ENCODE results near the gene MOV10.

MOV10 gene

GRCh38 chr1:112694363-112694929 lies 20.0 kb downstream of the MOV10 start:
- no peaks in the 10 kb centered on the region for H4K20me1 ChIP-seq (ENCODE audit: insufficient read depth, low read length)
- no peak for TF ChIP-seq EZH2 (optimal IDR thresholded peaks at IDR 0.05; ENCODE audit: low read depth, low read length)
- no peak for TF ChIP-seq CTCF (IDR thresholded peaks at IDR 0.05; ENCODE audit: low read length)
- no peak for TF ChIP-seq EZH2phosphoT487 (IDR thresholded peaks at IDR 0.05; ENCODE audit: low read length)
- no peak overlapping the region for H2AFZ ChIP-seq (ENCODE audit: low read length)
- H3K79me2 ChIP-seq (ENCODE audit: low read length): no peaks in the 10 kb centered on the region
- H3K4me2 ChIP-seq (ENCODE audit: low read depth, low read length): no peak overlapping the region
- H3K9me2 ChIP-seq (replicated peaks; ENCODE audit: insufficient read depth, low read length): no peaks in the 10 kb centered on the region
- H3K27me3 ChIP-seq (replicated peaks; ENCODE audit: insufficient read depth, low read length): no peaks in the 10 kb centered on the region
- no peaks in the 10 kb centered on the region for H3K4me1 ChIP-seq (ENCODE audit: low read length)
- no peaks in the 10 kb centered on the region for H3F3A ChIP-seq (ENCODE audit: insufficient read depth, low read length)
- H3K4me3 ChIP-seq (ENCODE audit: low read length): no peak overlapping the region
- H3K27ac ChIP-seq (ENCODE audit: low read length): no peak overlapping the region
- H3K9ac ChIP-seq (ENCODE audit: low read length): no peak overlapping the region
- no peaks in the 10 kb centered on the region for H3K9me3 ChIP-seq (replicated peaks; ENCODE audit: insufficient read depth, low read length)
- H3K36me3 ChIP-seq (replicated peaks; ENCODE audit: insufficient read depth, low read length): no peaks in the 10 kb centered on the region
- DNase-seq: no peak

GRCh38 chr1:112695276-112695675 lies 20.8 kb downstream of the MOV10 start:
- H3K4me2 ChIP-seq (ENCODE audit: low read depth, low read length): no peak overlapping the region
- H3K9ac ChIP-seq (ENCODE audit: low read length): no peak overlapping the region
- H3K9me2 ChIP-seq (replicated peaks; ENCODE audit: insufficient read depth, low read length): no peaks in the 10 kb centered on the region
- no peaks in the 10 kb centered on the region for H3F3A ChIP-seq (ENCODE audit: insufficient read depth, low read length)
- no peak for TF ChIP-seq EZH2phosphoT487 (IDR thresholded peaks at IDR 0.05; ENCODE audit: low read length)
- no peak for TF ChIP-seq EZH2 (optimal IDR thresholded peaks at IDR 0.05; ENCODE audit: low read depth, low read length)
- TF ChIP-seq CTCF (IDR thresholded peaks at IDR 0.05; ENCODE audit: low read length): no peak
- H2AFZ ChIP-seq (ENCODE audit: low read length): no peak overlapping the region
- H3K4me1 ChIP-seq (ENCODE audit: low read length): peaks cover 2% of the 10 kb centered on the region
- H4K20me1 ChIP-seq (ENCODE audit: insufficient read depth, low read length): no peaks in the 10 kb centered on the region
- DNase-seq: no peak
- H3K27me3 ChIP-seq (replicated peaks; ENCODE audit: insufficient read depth, low read length): no peaks in the 10 kb centered on the region
- H3K36me3 ChIP-seq (replicated peaks; ENCODE audit: insufficient read depth, low read length): no peaks in the 10 kb centered on the region
- H3K79me2 ChIP-seq (ENCODE audit: low read length): no peaks in the 10 kb centered on the region
- H3K9me3 ChIP-seq (replicated peaks; ENCODE audit: insufficient read depth, low read length): no peaks in the 10 kb centered on the region
- no peak overlapping the region for H3K4me3 ChIP-seq (ENCODE audit: low read length)
- no peak overlapping the region for H3K27ac ChIP-seq (ENCODE audit: low read length)

- Histone ChIP-seq H3K27ac (ENCODE audit: low read length) (no peak overlapping the region), H3K27me3 (replicated peaks; ENCODE audit: insufficient read depth, low read length) (no peaks in the 10 kb centered on the region), H2AFZ (ENCODE audit: low read length) (no peak overlapping the region), H3K4me2 (ENCODE audit: low read depth, low read length) (no peak overlapping the region), H3K79me2 (ENCODE audit: low read length) (no peaks in the 10 kb centered on the region), H3K4me1 (ENCODE audit: low read length) (peaks cover 13% of the 10 kb centered on the region), H3K9me3 (replicated peaks; ENCODE audit: insufficient read depth, low read length) (no peaks in the 10 kb centered on the region), H4K20me1 (ENCODE audit: insufficient read depth, low read length) (no peaks in the 10 kb centered on the region), H3K4me3 (ENCODE audit: low read length) (no peak overlapping the region), H3K9me2 (replicated peaks; ENCODE audit: insufficient read depth, low read length) (no peaks in the 10 kb centered on the region), H3F3A (ENCODE audit: insufficient read depth, low read length) (no peaks in the 10 kb centered on the region), H3K36me3 (replicated peaks; ENCODE audit: insufficient read depth, low read length) (no peaks in the 10 kb centered on the region), H3K9ac (ENCODE audit: low read length) (no peak overlapping the region)
- TF ChIP-seq CTCF (IDR thresholded peaks at IDR 0.05; ENCODE audit: low read length): no peak
- no peak for TF ChIP-seq EZH2phosphoT487 (IDR thresholded peaks at IDR 0.05; ENCODE audit: low read length)
- TF ChIP-seq EZH2 (optimal IDR thresholded peaks at IDR 0.05; ENCODE audit: low read depth, low read length): no peak
- DNase-seq: no peak
Observed at GRCh38 chr1:112696578-112697314, 22.3 kb downstream of the MOV10 start.
